Astrocyte (in vitro differentiated cells and primary cell): Measurements from ENCODE around the gene FBN1. TPM values are rescaled to one million over a fixed set of nuclear protein-coding genes. Genes with fewer than 3 reads are reported as not detected.

Source experiments
- DNase-seq: peaks from one replicate; pipeline ENCODE4 v3.0.0-alpha.2; 2010; ENCODE audit warnings: low read depth
- FAIRE-seq: peaks from 2 replicates; lab custom pipeline; 2011; peaks lifted over from hg19 to GRCh38; lab: Jason Lieb, UNC
- H2AFZ ChIP-seq: 2 replicates; pipeline ENCODE4 v1.6.0; 2012; ENCODE audit warnings: low read depth, low read length, inconsistent platforms
- H3K27ac ChIP-seq: 2 replicates; pipeline ENCODE4 v1.5.1; 2011; ENCODE audit warnings: low read depth, low read length, inconsistent platforms
- H3K27me3 ChIP-seq: 2 replicates; pipeline ENCODE4 v1.6.0; 2011; ENCODE audit warnings: low read length, inconsistent platforms; ENCODE audit not compliant: insufficient read depth
- H3K36me3 ChIP-seq: 2 replicates; pipeline ENCODE4 v1.5.1; 2011; ENCODE audit warnings: low read length, inconsistent platforms; ENCODE audit not compliant: insufficient read depth
- H3K4me1 ChIP-seq: 2 replicates; pipeline ENCODE4 v1.5.1; 2011; ENCODE audit warnings: low read length, inconsistent platforms; ENCODE audit not compliant: insufficient read depth
- H3K4me2 ChIP-seq: 2 replicates; pipeline ENCODE4 v1.6.0; 2012; ENCODE audit warnings: low read length, inconsistent platforms
- H3K4me3 ChIP-seq: 2 replicates; pipeline ENCODE4 v1.5.1; 2011; ENCODE audit warnings: low read depth, mild to moderate bottlenecking, low read length, inconsistent platforms; ENCODE audit not compliant: insufficient read depth
- H3K79me2 ChIP-seq: 2 replicates; pipeline ENCODE4 v1.6.0; 2012; ENCODE audit warnings: mild to moderate bottlenecking, low read length, inconsistent platforms; ENCODE audit not compliant: insufficient read depth
- H3K9ac ChIP-seq: 2 replicates; pipeline ENCODE4 v1.6.0; 2012; ENCODE audit warnings: mild to moderate bottlenecking, low read length, inconsistent platforms
- H3K9me3 ChIP-seq: 2 replicates; pipeline ENCODE4 v1.5.1; 2012; ENCODE audit warnings: low read depth, mild to moderate bottlenecking, low read length, inconsistent platforms; ENCODE audit not compliant: insufficient read depth
- H4K20me1 ChIP-seq: 2 replicates; pipeline ENCODE4 v1.6.0; 2012; ENCODE audit warnings: low read length, inconsistent platforms; ENCODE audit not compliant: insufficient read depth
- H3K27ac Mint-ChIP-seq: one replicate; pipeline ENCODE4 v1.8.0; 2021; ENCODE audit warnings: mild to moderate bottlenecking, mixed read lengths; ENCODE audit not compliant: unreplicated experiment
- H3K27me3 Mint-ChIP-seq: one replicate; pipeline ENCODE4 v1.8.0; 2021; ENCODE audit warnings: low read depth, mixed read lengths; ENCODE audit not compliant: unreplicated experiment
- H3K36me3 Mint-ChIP-seq: one replicate; pipeline ENCODE4 v1.8.0; 2021; ENCODE audit warnings: low read depth, mixed read lengths; ENCODE audit not compliant: unreplicated experiment
- H3K4me1 Mint-ChIP-seq: one replicate; pipeline ENCODE4 v1.8.0; 2021; ENCODE audit warnings: low read depth, mixed read lengths; ENCODE audit not compliant: unreplicated experiment
- H3K4me3 Mint-ChIP-seq: one replicate; pipeline ENCODE4 v1.8.0; 2021; ENCODE audit warnings: mild to moderate bottlenecking, moderate library complexity, mixed read lengths; ENCODE audit not compliant: unreplicated experiment
- H3K9me3 Mint-ChIP-seq: one replicate; pipeline ENCODE4 v1.8.0; 2021; ENCODE audit warnings: mild to moderate bottlenecking, mixed read lengths; ENCODE audit not compliant: unreplicated experiment
- EZH2 ChIP-seq: IDR thresholded peaks from 2 replicates; pipeline ENCODE4 v1.6.1; 2012; ENCODE audit warnings: mild to moderate bottlenecking, low read length, inconsistent platforms; ENCODE audit not compliant: insufficient read depth
- total RNA-seq: library from RNA; stranded (reverse); gene quantifications from 2 replicates; pipeline ENCODE4 v1.2.1, GENCODE V29; 2021
- TF ChIP-seq, protein P1 (sequence below): IDR thresholded peaks from 2 replicates; pipeline ENCODE4 v1.5.1; 2011; ENCODE audit warnings: low read depth, mild to moderate bottlenecking, inconsistent platforms, low read length, moderate library complexity; ENCODE audit not compliant: insufficient read depth

Gene FBN1
- total RNA-seq, 1 donor from 2014 or later, result 210 TPM

DNA sequence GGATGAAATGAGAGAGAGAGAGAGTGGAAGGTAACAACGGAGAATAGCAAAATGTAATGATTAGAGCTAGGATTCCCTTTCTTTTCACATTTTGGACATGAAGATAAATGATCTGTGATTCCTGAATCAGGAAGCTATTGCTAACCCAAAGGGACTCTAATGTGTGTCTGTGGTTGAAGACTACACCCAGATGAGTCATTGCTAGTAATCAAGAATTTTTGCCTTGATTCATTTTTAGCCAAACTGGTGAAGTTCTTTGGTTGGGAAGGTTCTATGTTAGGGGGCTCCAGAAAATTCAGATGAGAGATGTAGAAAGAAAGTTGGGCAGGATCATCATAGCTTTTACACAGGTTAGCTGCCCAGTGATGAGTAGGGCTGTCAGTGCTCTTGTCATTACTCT is 197.9 kb downstream of the FBN1 start:
- Mint-ChIP-seq H3K27me3 (no peaks in the 10 kb centered on the region), H3K27ac (no peak overlapping the region), H3K9me3 (no peaks in the 10 kb centered on the region), H3K36me3 (peaks cover 42% of the 10 kb centered on the region), H3K4me1 (peaks cover 11% of the 10 kb centered on the region), H3K4me3 (no peak overlapping the region)
- Histone ChIP-seq H2AFZ (no peak overlapping the region), H3K4me1 (peaks cover 32% of the 10 kb centered on the region), H3K4me2 (peak overlapping the region; percentile 55), H4K20me1 (no peaks in the 10 kb centered on the region), H3K79me2 (no peaks in the 10 kb centered on the region), H3K9ac (no peak overlapping the region), H3K27me3 (no peaks in the 10 kb centered on the region), H3K27ac (peak overlapping the region; percentile 40), H3K9me3 (no peaks in the 10 kb centered on the region), H3K4me3 (no peak overlapping the region), H3K36me3 (peaks cover 70% of the 10 kb centered on the region)
- DNase-seq (peak; percentile 87), FAIRE-seq (peak; percentile 96)
- TF ChIP-seq, protein P1, sequence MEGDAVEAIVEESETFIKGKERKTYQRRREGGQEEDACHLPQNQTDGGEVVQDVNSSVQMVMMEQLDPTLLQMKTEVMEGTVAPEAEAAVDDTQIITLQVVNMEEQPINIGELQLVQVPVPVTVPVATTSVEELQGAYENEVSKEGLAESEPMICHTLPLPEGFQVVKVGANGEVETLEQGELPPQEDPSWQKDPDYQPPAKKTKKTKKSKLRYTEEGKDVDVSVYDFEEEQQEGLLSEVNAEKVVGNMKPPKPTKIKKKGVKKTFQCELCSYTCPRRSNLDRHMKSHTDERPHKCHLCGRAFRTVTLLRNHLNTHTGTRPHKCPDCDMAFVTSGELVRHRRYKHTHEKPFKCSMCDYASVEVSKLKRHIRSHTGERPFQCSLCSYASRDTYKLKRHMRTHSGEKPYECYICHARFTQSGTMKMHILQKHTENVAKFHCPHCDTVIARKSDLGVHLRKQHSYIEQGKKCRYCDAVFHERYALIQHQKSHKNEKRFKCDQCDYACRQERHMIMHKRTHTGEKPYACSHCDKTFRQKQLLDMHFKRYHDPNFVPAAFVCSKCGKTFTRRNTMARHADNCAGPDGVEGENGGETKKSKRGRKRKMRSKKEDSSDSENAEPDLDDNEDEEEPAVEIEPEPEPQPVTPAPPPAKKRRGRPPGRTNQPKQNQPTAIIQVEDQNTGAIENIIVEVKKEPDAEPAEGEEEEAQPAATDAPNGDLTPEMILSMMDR, result no peak
- no peak for TF ChIP-seq EZH2

DNA sequence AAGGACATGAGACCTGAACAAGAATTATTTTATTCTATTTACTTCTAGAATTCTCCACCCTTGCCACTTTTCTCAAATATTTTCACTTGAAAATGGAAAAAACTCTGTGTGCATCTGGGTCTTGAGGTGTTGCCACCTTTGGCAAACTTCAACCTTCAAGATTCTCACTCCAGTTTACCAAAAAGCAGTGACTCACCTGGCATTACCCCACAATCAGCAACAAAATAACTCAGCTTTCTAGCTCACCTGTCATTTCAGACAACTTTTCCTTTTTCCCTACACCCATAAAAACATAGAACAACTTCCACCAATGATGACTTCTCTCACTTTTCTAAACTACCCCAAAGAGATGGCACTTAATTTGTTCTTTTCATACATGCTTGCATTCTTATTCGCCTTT is 198.5 kb downstream of the FBN1 start:
- no peak overlapping the region for H2AFZ ChIP-seq
- H3K9me3 ChIP-seq, result no peaks in the 10 kb centered on the region
- no peaks in the 10 kb centered on the region for H4K20me1 ChIP-seq
- Mint-ChIP-seq H3K4me3 (no peak overlapping the region), H3K9me3 (no peaks in the 10 kb centered on the region), H3K27me3 (no peaks in the 10 kb centered on the region), H3K36me3 (peaks cover 43% of the 10 kb centered on the region), H3K27ac (no peak overlapping the region), H3K4me1 (peaks cover 14% of the 10 kb centered on the region)
- TF ChIP-seq EZH2, result no peak
- TF ChIP-seq, protein P1, result no peak
- peaks cover 28% of the 10 kb centered on the region for H3K4me1 ChIP-seq
- H3K4me3 ChIP-seq, result no peak overlapping the region
- FAIRE-seq, result peak; percentile 55
- peak overlapping the region; percentile 40 for H3K27ac ChIP-seq
- no peaks in the 10 kb centered on the region for H3K27me3 ChIP-seq
- H3K4me2 ChIP-seq, result no peak overlapping the region
- H3K9ac ChIP-seq, result no peak overlapping the region
- DNase-seq, result no peak
- peaks cover 70% of the 10 kb centered on the region for H3K36me3 ChIP-seq
- no peaks in the 10 kb centered on the region for H3K79me2 ChIP-seq

DNA sequence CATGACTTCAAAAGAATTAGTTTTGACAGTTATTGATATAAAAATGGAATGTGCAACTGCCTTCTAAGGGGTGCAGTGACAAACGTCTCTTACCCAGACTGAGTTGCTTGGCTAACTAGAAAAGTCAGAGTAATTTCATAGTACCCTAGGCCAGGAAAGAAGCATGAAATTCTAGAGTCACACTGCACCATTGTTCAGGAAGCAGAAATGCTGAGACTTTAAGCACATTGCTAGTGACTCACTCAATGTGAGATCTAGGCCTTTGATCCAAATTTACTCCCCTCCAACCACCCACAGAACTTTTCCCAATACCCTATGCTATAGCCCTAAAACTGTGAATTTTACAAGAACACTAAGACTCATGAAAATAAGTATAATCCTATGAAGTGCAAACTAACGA is 203.5 kb downstream of the FBN1 start:
- peaks cover 6% of the 10 kb centered on the region for H4K20me1 ChIP-seq
- H3K9ac ChIP-seq, result no peak overlapping the region
- H3K4me2 ChIP-seq, result no peak overlapping the region
- no peaks in the 10 kb centered on the region for H3K9me3 ChIP-seq
- Mint-ChIP-seq H3K4me1 (peaks cover 25% of the 10 kb centered on the region), H3K36me3 (peaks cover 41% of the 10 kb centered on the region), H3K27ac (peak overlapping the region; percentile 38), H3K27me3 (no peaks in the 10 kb centered on the region), H3K9me3 (peaks cover 2% of the 10 kb centered on the region), H3K4me3 (no peak overlapping the region)
- peaks cover 86% of the 10 kb centered on the region for H3K36me3 ChIP-seq
- peaks cover 16% of the 10 kb centered on the region for H3K4me1 ChIP-seq
- no peak for TF ChIP-seq EZH2
- TF ChIP-seq, protein P1, result no peak
- DNase-seq (no peak), FAIRE-seq (peak; percentile 66)
- H3K27me3 ChIP-seq, result no peaks in the 10 kb centered on the region
- peaks cover 5% of the 10 kb centered on the region for H3K79me2 ChIP-seq
- no peak overlapping the region for H2AFZ ChIP-seq
- H3K4me3 ChIP-seq, result no peak overlapping the region
- H3K27ac ChIP-seq, result no peak overlapping the region
